Measurements from ENCODE around the gene GPR61.

Gene GPR61, protein sequence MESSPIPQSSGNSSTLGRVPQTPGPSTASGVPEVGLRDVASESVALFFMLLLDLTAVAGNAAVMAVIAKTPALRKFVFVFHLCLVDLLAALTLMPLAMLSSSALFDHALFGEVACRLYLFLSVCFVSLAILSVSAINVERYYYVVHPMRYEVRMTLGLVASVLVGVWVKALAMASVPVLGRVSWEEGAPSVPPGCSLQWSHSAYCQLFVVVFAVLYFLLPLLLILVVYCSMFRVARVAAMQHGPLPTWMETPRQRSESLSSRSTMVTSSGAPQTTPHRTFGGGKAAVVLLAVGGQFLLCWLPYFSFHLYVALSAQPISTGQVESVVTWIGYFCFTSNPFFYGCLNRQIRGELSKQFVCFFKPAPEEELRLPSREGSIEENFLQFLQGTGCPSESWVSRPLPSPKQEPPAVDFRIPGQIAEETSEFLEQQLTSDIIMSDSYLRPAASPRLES

DNA sequence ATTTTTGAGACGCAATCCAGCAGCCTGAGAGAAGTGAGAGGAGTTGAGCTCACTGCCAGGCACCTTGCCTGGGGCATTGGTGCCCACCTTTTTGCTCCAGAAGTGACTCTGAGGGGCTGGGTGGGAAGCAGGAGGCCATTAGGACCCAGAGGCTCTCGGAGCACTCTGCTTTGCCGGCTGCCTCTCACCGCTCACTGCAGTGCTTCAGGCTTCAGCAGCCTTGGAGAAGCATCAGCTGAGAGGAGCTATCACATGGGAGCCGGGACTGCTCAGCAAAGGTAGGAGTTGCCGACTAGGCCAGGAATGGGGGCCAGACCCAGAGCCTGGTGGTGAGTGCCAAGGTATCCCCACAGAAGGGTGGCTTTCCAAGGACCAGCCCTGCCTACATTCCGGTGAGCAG, at the start of gene GPR61:
Gene GPR61 (plus strand): TSS at position 197 of the 400 bp plus-strand sequence. CDS start 3,151 bp downstream, outside the sequence.
- Histone ChIP-seq H3K27ac (no peak within 1 kb of the TSS), H3K4me3 (no peak within 1 kb of the TSS), H3K36me3 (ENCODE audit: insufficient read depth, low read length) (no peaks in the 10 kb centered on the region), H3K9ac (ENCODE audit: insufficient read length) (no peak within 1 kb of the TSS), H3K9me3 (ENCODE audit: low read depth, low read length) (no peaks in the 10 kb centered on the region)
- TF ChIP-seq EZH2 (IDR thresholded peaks at IDR 0.05) (no peak), POLR2AphosphoS5 (IDR thresholded peaks at IDR 0.05; ENCODE audit: borderline replicate concordance, low read depth, low read length) (no peak), FOXP2 (optimal IDR thresholded peaks at IDR 0.05; ENCODE audit: control extremely low read depth, extremely low read length, insufficient read depth) (no peak)
- DNase-seq (ENCODE audit: low read depth, low spot score): no peak

DNA sequence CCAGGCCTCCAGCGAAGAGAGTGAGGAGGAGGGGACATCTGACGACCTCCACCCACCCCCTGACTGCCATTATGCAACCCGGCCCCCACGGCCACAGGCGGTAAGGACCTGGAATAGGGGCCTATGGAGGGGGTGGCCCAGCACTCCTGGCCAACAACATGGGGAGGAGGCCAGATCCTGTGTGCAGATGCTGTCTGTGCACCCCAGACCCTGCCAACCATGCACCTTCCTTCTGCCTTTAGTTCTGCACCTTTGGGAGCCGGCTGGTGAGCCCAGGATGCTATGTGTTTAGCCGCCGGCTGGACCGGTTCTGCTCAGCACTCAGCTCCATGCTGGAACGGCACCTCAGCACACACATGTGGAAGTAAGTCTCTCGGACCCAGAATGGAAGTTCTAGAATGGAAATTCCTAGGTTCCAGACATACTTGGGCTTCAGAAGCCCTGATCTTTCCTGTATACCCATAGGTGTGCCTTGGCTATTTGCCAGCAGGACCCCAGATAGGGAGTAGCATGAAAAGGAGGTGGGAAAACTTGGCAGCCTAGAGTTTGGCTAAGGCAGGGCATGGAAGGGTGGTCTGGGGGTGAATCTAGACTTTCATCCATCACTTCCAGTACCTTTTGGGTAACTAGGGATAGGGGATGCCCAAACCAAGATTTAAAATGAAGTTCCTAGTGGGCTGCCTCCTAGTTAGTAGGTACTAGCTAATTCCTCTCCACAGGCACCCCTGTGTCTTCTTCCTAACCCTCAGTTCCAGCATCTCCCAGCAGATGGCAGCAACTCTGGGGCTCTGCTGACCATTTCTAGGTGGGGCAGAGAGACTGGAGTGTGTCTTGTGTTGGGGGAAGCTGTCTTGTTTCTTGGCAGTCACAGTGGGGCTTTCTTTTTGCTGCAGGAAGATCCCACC, 49.4 kb upstream of the GPR61 start:
- H3K27ac ChIP-seq: no peak overlapping the region
- H3K4me3 ChIP-seq: no peak overlapping the region
- H3K9me3 ChIP-seq (ENCODE audit: low read depth, low read length): no peaks in the 10 kb centered on the region
- TF ChIP-seq POLR2AphosphoS5 (IDR thresholded peaks at IDR 0.05; ENCODE audit: borderline replicate concordance, low read depth, low read length) (no peak), EZH2 (IDR thresholded peaks at IDR 0.05) (no peak), FOXP2 (optimal IDR thresholded peaks at IDR 0.05; ENCODE audit: control extremely low read depth, extremely low read length, insufficient read depth) (no peak)
- no peak overlapping the region for H3K9ac ChIP-seq (ENCODE audit: insufficient read length)
- H3K36me3 ChIP-seq (ENCODE audit: insufficient read depth, low read length): peaks cover 6% of the 10 kb centered on the region; the same call in 1 of the 2 replicates
- no peak for DNase-seq (ENCODE audit: low read depth, low spot score)

DNA sequence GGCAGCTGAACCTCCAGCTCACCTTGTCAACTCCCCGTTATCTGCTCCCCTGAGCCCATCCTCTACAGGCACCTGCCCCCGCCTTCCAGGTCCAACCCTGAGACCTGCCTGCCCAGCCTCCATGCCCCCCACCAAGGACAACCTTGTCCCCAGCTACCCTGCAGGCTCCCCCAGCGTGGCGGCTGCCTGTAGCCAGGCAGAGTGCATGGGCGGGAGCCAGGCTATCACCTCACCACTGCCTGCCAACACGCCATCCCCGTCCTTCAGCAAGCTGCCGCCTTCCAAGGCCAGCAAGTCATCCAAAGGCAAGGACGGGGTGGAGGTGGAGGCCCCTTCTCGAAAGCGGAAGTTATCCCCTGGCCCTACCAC, 48.8 kb upstream of the GPR61 start:
- H3K9ac ChIP-seq (ENCODE audit: insufficient read length): no peak overlapping the region
- DNase-seq (ENCODE audit: low read depth, low spot score): no peak

DNA sequence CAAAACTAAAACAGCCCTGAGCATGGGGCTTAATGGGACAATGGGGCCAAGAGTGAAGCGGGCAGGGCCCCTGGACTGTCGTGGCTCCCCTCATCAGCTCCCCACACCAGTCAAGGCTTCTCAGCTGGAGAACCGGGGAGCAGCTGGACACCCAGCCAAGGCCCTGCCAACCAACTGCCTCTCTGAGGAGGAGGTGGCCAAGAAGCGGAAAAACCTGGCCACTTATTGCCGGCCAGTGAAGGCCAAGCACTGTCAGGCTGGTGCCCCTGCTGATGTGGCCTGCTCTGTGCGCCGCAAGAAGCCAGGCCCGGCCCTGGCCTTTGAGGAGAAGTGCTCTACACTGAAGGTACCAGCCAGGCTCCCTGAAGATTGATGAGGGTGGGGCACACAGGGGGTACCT, 48.3 kb upstream of the GPR61 start:
- no peak overlapping the region for H3K4me3 ChIP-seq
- no peaks in the 10 kb centered on the region for H3K9me3 ChIP-seq (ENCODE audit: low read depth, low read length)
- H3K36me3 ChIP-seq (ENCODE audit: insufficient read depth, low read length): peaks cover 10% of the 10 kb centered on the region; the same call in 1 of the 2 replicates
- H3K27ac ChIP-seq: no peak overlapping the region
- no peak overlapping the region for H3K9ac ChIP-seq (ENCODE audit: insufficient read length)
- DNase-seq (ENCODE audit: low read depth, low spot score): no peak
- no peak for TF ChIP-seq FOXP2 (optimal IDR thresholded peaks at IDR 0.05; ENCODE audit: control extremely low read depth, extremely low read length, insufficient read depth)
- TF ChIP-seq POLR2AphosphoS5 (IDR thresholded peaks at IDR 0.05; ENCODE audit: borderline replicate concordance, low read depth, low read length): no peak
- TF ChIP-seq EZH2 (IDR thresholded peaks at IDR 0.05): no peak

More for the DNA sequence above, 48.8 kb upstream of the GPR61 start:
- no peak overlapping the region for H3K4me3 ChIP-seq
- H3K27ac ChIP-seq: no peak overlapping the region
- peaks cover 6% of the 10 kb centered on the region; the same call in 1 of the 2 replicates for H3K36me3 ChIP-seq (ENCODE audit: insufficient read depth, low read length)
- no peaks in the 10 kb centered on the region for H3K9me3 ChIP-seq (ENCODE audit: low read depth, low read length)
- TF ChIP-seq FOXP2 (optimal IDR thresholded peaks at IDR 0.05; ENCODE audit: control extremely low read depth, extremely low read length, insufficient read depth) (no peak), POLR2AphosphoS5 (IDR thresholded peaks at IDR 0.05; ENCODE audit: borderline replicate concordance, low read depth, low read length) (no peak), EZH2 (IDR thresholded peaks at IDR 0.05) (no peak)

DNA sequence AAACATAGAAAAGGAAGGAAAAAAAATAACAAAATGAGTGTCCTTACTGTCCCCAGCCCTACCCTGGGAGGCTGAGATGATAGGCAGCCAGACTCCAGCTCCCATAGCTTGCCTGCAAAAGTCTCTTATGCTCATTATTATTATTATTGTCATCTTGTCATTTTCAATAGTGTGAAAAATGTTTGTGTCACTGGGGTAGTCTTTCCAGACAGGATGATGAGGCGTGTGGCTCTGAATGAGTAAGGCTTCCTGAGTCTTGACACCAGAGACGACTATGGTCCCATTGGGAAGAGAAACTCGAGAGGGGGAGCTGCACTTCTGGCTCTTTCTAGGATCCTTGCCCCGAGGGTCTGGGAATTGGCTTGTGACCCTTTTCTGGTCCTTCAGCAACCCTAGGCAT, 46.9 kb upstream of the GPR61 start:
- H3K9me3 ChIP-seq (ENCODE audit: low read depth, low read length): no peaks in the 10 kb centered on the region
- no peak overlapping the region for H3K4me3 ChIP-seq
- H3K36me3 ChIP-seq (ENCODE audit: insufficient read depth, low read length): peaks cover 7% of the 10 kb centered on the region; the same call in 1 of the 2 replicates
- DNase-seq (ENCODE audit: low read depth, low spot score): no peak
- H3K9ac ChIP-seq (ENCODE audit: insufficient read length): no peak overlapping the region
- TF ChIP-seq EZH2 (IDR thresholded peaks at IDR 0.05) (no peak), FOXP2 (optimal IDR thresholded peaks at IDR 0.05; ENCODE audit: control extremely low read depth, extremely low read length, insufficient read depth) (no peak), POLR2AphosphoS5 (IDR thresholded peaks at IDR 0.05; ENCODE audit: borderline replicate concordance, low read depth, low read length) (no peak)
- H3K27ac ChIP-seq: no peak overlapping the region

DNA sequence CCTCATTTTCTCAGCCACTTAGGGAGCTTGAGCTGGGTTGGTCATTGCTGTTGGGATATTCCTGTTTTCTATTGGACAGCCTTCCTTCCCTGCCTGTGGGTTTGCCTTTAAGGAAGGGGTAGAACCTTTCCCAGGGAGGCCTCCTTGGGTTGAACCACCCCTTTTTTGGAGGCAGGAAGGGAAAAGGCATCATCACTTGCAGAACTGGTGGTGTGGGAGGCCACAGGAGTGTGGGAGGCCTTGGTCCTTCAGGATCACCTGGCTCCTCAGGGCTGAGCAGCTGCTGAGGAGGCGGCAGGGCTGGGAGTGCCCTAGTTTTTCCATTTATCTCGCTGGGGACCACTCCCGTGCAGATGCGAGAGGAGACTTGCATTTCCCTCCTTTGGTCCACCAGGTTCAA, 46.4 kb upstream of the GPR61 start:
- Histone ChIP-seq H3K4me3 (peak overlapping the region; percentile 82; the same call in 1 of the 2 replicates), H3K9me3 (ENCODE audit: low read depth, low read length) (no peaks in the 10 kb centered on the region), H3K36me3 (ENCODE audit: insufficient read depth, low read length) (peaks cover 4% of the 10 kb centered on the region; the same call in 1 of the 2 replicates), H3K27ac (no peak overlapping the region), H3K9ac (ENCODE audit: insufficient read length) (peak overlapping the region; percentile 63)
- no peak for DNase-seq (ENCODE audit: low read depth, low spot score)
- TF ChIP-seq POLR2AphosphoS5 (IDR thresholded peaks at IDR 0.05; ENCODE audit: borderline replicate concordance, low read depth, low read length) (no peak), EZH2 (IDR thresholded peaks at IDR 0.05) (no peak), FOXP2 (optimal IDR thresholded peaks at IDR 0.05; ENCODE audit: control extremely low read depth, extremely low read length, insufficient read depth) (no peak)

DNA sequence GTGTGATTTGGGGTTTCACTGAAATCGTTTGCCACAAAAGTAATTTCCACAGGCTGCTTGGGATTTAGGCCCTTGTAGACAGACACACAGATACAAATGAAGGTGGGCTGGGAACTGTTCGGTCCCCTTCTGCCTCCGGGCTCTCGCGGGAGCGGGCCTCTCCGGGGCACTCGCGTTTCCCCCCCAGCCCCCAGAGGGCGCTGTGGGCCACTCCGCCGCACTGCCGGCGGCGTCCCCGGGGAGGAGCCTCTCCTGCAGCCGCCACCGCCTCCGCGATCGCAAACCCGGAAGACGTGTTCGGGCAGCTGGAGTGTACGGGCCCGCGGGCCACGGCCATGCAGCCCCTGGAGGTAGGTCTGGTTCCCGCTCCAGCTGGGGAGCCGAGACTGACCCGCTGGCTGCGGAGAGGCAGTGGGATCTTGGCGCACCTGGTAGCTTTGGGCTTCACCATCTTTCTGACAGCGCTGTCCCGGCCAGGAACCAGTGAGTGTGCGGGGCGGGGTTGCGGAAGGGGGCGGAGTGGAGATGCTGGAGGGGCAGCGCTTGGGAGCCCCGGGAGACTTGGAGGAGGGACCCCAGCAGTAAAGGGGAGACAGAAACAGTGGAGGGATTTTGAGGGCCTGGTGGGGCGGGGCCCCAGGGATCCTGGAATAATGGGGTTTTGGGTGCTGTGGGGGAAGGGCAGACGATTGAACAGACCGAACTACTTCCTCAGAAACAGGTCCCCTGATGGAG, 45.7 kb upstream of the GPR61 start, which contains the start of gene CYB561D1:
Gene CYB561D1 (plus strand): TSS at position 290 of the 735 bp plus-strand sequence. CDS start 46 bp downstream, at position 336.
- TF ChIP-seq POLR2AphosphoS5 (IDR thresholded peaks at IDR 0.05; ENCODE audit: borderline replicate concordance, low read depth, low read length): peak; percentile 80
- TF ChIP-seq FOXP2 (optimal IDR thresholded peaks at IDR 0.05; ENCODE audit: control extremely low read depth, extremely low read length, insufficient read depth): no peak
- Histone ChIP-seq H3K9ac (ENCODE audit: insufficient read length) (peak within 1 kb of the TSS; percentile 63), H3K4me3 (peak within 1 kb of the TSS; percentile 82), H3K9me3 (ENCODE audit: low read depth, low read length) (no peaks in the 10 kb centered on the region), H3K36me3 (ENCODE audit: insufficient read depth, low read length) (peaks cover 4% of the 10 kb centered on the region; the same call in 1 of the 2 replicates), H3K27ac (no peak within 1 kb of the TSS)
- DNase-seq (ENCODE audit: low read depth, low spot score): no peak

Data from SK-N-MC (cell line).